Mucosa of rectum (tissue), 2 donors: ENCODE measurements around the gene TMEM203.

Source experiments
- H3K27ac ChIP-seq, 2 donors: one replicate each; pipeline ENCODE4 v1.7.0; 2013; ENCODE audit warnings: inconsistent platforms in 2 of 2, low read depth in 2 of 2, low read length in 2 of 2
- H3K27me3 ChIP-seq, 2 donors: one replicate each; pipeline ENCODE4 v1.7.0; 2013; ENCODE audit warnings: low read length in 2 of 2; ENCODE audit not compliant: control insufficient read depth in 2 of 2, insufficient read depth in 2 of 2
- H3K36me3 ChIP-seq, 2 donors: one replicate each; pipeline ENCODE4 v1.7.0; 2013; ENCODE audit warnings: low read length in 2 of 2; ENCODE audit not compliant: control insufficient read depth in 2 of 2, insufficient read depth in 2 of 2
- H3K4me1 ChIP-seq, 2 donors: one replicate each; pipeline ENCODE4 v1.7.0; 2013; ENCODE audit warnings: low read length in 2 of 2, mild to moderate bottlenecking in 1 of 2; ENCODE audit not compliant: control insufficient read depth in 2 of 2, insufficient read depth in 2 of 2
- H3K4me3 ChIP-seq, 2 donors: one replicate each; pipeline ENCODE4 v1.7.0; 2013; ENCODE audit warnings: low read length in 2 of 2
- H3K9ac ChIP-seq, 2 donors: one replicate each; pipeline ENCODE4 v1.7.0; 2013; ENCODE audit warnings: low read length in 2 of 2, low read depth in 1 of 2, mild to moderate bottlenecking in 1 of 2
- H3K9me3 ChIP-seq, 2 donors: one replicate each; pipeline ENCODE4 v1.7.0; 2013; ENCODE audit warnings: low read length in 2 of 2; ENCODE audit not compliant: control insufficient read depth in 2 of 2
- donor health status: healthy.
- donor health status: Normal muscosa, but diverticular disease.

TMEM203 gene

GRCh38 chr9:137215196-137215986 is 9.9 kb upstream of the TMEM203 start:
- Histone ChIP-seq H3K36me3 (no peaks in the 10 kb centered on the region), H3K9ac (no peak overlapping the region), H3K4me1 (peaks cover 17 to 22% of the 10 kb centered on the region in 2 donors), H3K9me3 (no peaks in the 10 kb centered on the region), H3K4me3 (no peak overlapping the region), H3K27me3 (no peaks in the 10 kb centered on the region), H3K27ac (no peak overlapping the region)

GRCh38 chr9:137214620-137215019 is 9.2 kb upstream of the TMEM203 start:
- no peaks in the 10 kb centered on the region for H3K27me3 ChIP-seq
- no peak overlapping the region for H3K27ac ChIP-seq
- H3K9me3 ChIP-seq, result no peaks in the 10 kb centered on the region
- no peaks in the 10 kb centered on the region for H3K36me3 ChIP-seq
- H3K4me3 ChIP-seq, result no peak overlapping the region
- H3K9ac ChIP-seq, result no peak overlapping the region
- peaks cover 17 to 22% of the 10 kb centered on the region in 2 donors for H3K4me1 ChIP-seq

GRCh38 chr9:137213160-137214060 is 8.0 kb upstream of the TMEM203 start:
- Histone ChIP-seq H3K9me3 (no peaks in the 10 kb centered on the region), H3K36me3 (no peaks in the 10 kb centered on the region), H3K9ac (no peak overlapping the region), H3K27me3 (no peaks in the 10 kb centered on the region), H3K4me3 (no peak overlapping the region), H3K4me1 (peaks cover 10 to 16% of the 10 kb centered on the region in 2 donors), H3K27ac (no peak overlapping the region)

DNA sequence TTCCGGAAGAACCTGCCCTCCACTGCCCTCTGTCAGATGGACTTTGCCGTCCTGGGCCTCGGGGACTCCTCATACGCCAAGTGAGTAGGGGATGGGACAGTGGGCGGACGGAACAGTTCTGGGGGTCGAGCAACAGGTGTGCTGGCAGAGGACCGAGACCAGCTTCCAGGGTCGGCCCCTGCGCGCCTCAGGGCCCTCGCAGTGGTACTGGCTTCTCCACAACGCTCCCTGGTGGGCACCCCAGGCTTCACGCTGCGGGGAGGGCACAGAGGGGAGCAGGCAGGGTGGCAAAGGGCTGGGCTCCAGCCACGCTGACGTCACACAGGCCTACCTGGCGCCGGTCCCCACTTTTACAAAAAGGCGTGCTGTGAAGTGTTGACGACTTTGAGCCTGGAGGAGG is 7.1 kb upstream of the TMEM203 start:
- H3K36me3 ChIP-seq, result no peaks in the 10 kb centered on the region

DNA sequence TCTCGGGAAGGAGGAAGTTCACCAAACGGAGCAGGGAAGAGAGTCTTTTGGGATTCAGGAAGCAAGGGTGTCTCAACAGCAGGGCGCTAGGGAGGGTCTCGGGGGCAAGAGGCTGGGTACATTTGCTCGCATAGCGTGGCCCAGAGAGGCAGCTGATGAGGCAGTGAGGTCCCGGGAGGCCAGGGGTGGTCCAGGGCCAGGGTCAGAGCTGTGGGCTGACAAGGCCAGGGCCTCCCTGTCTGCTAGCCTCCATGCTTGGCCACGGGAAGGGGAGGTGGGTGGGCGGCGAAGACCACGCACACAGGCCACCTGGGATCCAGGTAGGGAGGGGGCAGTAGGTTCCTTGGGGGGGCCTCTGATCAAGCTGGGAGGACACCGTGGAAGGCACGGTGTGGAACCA is 6.1 kb upstream of the TMEM203 start:
- no peak overlapping the region for H3K4me3 ChIP-seq
- no peak overlapping the region for H3K27ac ChIP-seq
- peaks cover 3 to 6% of the 10 kb centered on the region in 2 donors for H3K4me1 ChIP-seq
- no peaks in the 10 kb centered on the region for H3K9me3 ChIP-seq
- no peaks in the 10 kb centered on the region for H3K36me3 ChIP-seq
- no peak overlapping the region for H3K9ac ChIP-seq
- no peaks in the 10 kb centered on the region for H3K27me3 ChIP-seq

More for the DNA sequence above, 7.1 kb upstream of the TMEM203 start:
- Histone ChIP-seq H3K4me3 (no peak overlapping the region), H3K27ac (no peak overlapping the region), H3K9me3 (no peaks in the 10 kb centered on the region), H3K9ac (no peak overlapping the region), H3K27me3 (no peaks in the 10 kb centered on the region), H3K4me1 (peaks cover 3 to 7% of the 10 kb centered on the region in 2 donors)

GRCh38 chr9:137206602-137207001 is 1.2 kb upstream of the TMEM203 start:
- H3K4me1 ChIP-seq, result peaks cover 31 to 32% of the 10 kb centered on the region in 2 donors
- H3K9me3 ChIP-seq, result no peaks in the 10 kb centered on the region
- no peaks in the 10 kb centered on the region for H3K27me3 ChIP-seq
- no peak overlapping the region for H3K27ac ChIP-seq
- peak overlapping the region in 1 of 2 donors; percentile 93 for H3K9ac ChIP-seq
- no peaks in the 10 kb centered on the region for H3K36me3 ChIP-seq
- peak overlapping the region; percentile 90 to 98 for H3K4me3 ChIP-seq

- Histone ChIP-seq H3K27me3 (no peaks in the 10 kb centered on the region), H3K9ac (peak overlapping the region; percentile 86 to 88), H3K9me3 (no peaks in the 10 kb centered on the region), H3K27ac (peak overlapping the region; percentile 55 to 83), H3K36me3 (no peaks in the 10 kb centered on the region), H3K4me1 (peaks cover 37 to 38% of the 10 kb centered on the region in 2 donors), H3K4me3 (peak overlapping the region; percentile 90 to 98)
Observed at GRCh38 chr9:137204731-137205125, 720 bp downstream of the TMEM203 start.

DNA sequence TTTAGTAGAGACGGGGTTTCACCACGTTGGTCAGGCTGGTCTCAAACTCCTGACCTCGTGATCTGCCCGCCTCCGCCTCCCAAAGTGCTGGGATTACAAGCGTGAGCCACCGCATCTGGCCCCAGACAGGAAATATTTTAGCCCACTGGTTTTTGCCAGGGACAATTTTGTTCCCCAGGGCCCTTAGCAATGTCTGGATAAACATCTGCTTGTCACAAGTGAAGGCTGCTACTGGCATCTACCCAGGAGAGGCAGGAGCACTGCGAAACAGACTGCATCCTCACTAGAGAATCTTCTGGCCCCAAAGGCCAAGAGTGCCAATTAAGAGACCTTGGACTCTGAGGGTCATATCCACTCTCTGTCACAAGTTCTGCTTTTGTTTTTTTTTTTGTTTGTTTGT is 2.5 kb downstream of the TMEM203 start:
- H3K9me3 ChIP-seq, result no peaks in the 10 kb centered on the region
- no peak overlapping the region for H3K27ac ChIP-seq
- H3K36me3 ChIP-seq, result no peaks in the 10 kb centered on the region
- no peak overlapping the region for H3K4me3 ChIP-seq
- H3K4me1 ChIP-seq, result peaks cover 50 to 54% of the 10 kb centered on the region in 2 donors
- no peak overlapping the region for H3K9ac ChIP-seq
- no peaks in the 10 kb centered on the region for H3K27me3 ChIP-seq

DNA sequence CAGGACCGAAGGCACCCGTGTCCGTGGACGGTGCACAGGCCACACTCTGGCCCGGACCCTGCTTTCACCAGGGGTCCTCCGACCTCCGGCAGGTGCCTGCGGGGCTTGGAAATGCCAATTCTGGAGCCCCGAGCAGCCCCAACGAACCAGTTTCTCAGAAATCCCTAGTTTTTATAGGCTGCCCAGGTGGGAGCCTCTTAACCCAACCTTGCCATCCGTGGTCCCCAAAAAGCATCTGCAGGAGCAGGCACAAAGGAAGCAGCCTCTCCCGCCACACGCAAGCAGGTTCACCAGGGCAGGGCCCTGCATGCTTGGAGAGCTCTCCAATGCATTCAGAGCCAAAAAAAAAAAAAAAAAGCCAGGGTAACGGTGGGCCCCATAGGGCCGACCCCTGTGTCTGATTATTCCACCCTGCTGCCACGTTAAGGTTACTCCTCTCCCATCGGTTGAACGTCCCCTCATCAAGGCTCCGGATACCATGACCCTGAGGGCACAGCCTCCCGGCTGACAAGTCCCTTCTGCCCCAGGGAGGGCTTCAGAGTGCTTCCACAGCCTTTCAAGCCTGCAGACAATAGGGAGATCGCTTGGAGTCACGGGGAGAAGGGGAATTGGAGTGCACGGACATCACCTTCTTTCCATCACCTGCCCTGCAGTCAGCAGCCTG is 4.1 kb downstream of the TMEM203 start:
- H3K36me3 ChIP-seq, result no peaks in the 10 kb centered on the region
- no peaks in the 10 kb centered on the region for H3K27me3 ChIP-seq
- peak overlapping the region; percentile 67 to 74 for H3K9ac ChIP-seq
- peak overlapping the region; percentile 74 to 90 for H3K27ac ChIP-seq
- peak overlapping the region; percentile 67 to 81 for H3K4me3 ChIP-seq
- H3K4me1 ChIP-seq, result peaks cover 57% of the 10 kb centered on the region in 2 donors
- H3K9me3 ChIP-seq, result no peaks in the 10 kb centered on the region
